GM19455 (cell line): ENCODE data around the gene CMTM3.
"Not testable (repeated sequence)": the region's sequence is repeated elsewhere in the genome, so short reads cannot be mapped to it uniquely, and the experiment has no call there.

Experiments
- ATAC-seq: cut with Tn5 transposase; IDR thresholded peaks from one replicate; pipeline ENCODE4 v1.9.1; 2021; ENCODE audit not compliant: unreplicated experiment

CMTM3 gene

GRCh38 chr16:66631558-66631957 lies 27.1 kb downstream of the CMTM3 start:
- not testable (repeated sequence) for ATAC-seq

DNA sequence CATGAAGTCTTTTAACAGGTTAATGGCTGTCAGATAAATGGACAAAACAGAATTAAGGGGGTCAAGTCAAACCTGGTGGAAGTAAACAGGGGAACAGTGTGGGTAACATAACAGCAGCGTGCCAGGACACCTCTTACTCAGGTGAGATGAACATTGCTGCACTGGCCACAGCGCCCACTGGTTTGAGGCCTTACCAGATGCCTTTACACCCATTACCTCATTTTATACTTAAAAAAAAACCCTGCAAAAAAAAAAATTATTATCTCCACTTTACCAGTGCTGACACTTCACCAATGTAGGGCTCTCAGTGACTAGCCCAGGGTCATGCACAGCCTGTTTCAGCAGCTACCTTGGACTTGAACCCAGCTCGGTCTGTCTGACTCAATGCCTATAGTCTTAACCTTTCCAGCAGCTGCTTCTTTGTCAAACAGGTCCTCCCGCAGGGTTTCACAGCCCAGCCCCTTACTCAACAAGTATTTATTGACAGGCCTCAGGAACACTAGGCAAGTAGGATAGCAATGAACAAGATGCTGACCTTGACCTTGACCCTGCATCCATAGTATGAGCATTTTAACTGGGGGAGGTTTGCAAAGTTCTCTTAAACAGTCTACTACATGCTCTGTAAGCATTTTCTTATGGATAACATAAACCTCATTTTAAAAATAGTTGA lies 30.2 kb downstream of the CMTM3 start:
- no peak for ATAC-seq

DNA sequence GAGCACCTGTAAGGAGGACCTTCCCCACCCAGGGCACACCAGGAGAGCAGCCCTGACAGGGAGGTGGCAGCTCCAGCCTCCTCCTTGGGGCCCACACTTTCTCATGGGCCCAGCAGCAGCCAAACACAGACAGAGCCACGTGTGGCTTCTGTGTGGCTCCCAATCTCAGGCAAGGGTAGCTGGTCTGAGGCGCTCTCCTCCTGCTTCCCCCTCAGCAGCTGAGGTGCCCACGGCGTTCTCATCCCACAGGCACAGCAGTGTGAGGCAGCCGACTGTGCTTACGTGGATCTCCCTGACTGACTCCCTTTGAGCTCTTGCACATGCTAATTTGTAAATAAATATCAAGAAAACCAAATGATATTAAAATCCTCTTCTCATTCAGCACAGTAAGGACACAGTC lies 30.9 kb downstream of the CMTM3 start:
- ATAC-seq = no peak

DNA sequence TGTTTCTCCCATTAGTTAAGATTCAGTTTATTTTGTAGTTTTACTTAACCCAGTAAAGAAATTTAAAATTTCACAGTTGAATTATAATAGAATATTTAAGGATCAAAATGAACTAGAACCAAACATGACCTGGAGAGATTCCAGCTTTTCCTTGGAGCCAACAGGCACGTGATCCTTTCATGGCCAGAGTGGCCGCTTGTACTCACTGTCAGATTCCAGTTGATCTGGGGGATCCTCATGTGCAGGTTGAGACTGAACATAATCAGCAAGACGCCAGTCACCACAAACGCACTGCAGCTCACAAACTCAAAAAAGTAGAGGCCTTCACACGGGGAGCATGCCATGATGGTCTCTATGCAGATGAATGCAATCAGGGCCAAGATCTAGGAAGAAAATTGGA lies 31.7 kb downstream of the CMTM3 start:
- ATAC-seq = no peak

DNA sequence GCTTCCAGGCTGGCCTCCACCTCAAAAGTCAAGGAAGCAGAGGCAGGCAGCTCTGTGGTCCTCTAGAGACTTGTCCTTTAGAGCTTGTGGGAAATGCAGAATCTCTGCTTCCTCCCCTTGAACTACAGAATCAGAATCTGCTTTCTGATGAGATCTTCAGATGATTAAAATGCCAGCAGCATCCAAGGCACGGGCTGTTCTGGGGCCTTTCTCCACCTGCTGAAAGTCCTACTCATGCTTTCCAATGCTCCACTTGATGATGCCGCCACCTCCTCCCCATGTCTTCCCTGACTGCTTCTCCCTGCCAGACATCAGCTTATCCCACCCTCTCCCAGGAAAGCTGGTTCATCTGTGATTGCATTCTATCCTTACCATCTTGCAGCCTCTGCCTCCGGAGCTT lies 33.3 kb downstream of the CMTM3 start:
- ATAC-seq = no peak

DNA sequence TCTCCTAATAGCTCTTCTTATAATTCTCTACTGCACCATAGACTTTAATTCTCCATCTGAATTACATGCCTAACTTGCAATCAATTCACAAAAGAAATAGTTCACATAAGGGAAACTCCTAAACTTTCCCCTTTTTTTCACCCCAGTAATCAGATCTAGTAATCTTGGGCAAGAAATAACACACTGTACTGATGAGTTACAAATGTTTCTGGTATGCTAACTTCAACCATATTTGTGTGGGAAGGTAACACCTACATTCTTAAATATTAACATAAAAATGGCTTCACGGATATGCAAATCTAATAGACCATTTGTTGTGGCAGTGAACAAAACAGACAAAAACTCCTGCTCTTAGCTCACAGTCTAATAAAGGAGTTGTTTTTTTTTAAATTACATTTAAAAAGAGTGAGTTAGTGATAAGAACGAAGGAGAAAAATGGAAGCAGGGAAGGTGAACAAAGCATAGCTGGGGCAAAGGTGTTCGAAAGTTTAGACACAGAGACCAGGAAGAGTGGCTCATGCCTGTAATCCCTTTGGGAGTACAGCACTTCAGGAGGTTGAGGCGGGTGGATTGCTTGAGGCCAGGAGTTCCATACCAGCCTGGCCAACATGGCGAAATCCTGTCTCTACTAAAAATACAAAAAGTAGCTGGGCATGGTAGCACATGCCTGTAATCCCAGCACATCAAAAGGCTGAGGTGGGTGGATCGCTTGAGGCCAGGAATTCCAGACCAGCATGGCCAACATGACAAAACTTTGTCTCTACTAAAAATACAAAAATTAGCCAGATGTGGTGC lies 34.8 kb downstream of the CMTM3 start:
- ATAC-seq = no peak

DNA sequence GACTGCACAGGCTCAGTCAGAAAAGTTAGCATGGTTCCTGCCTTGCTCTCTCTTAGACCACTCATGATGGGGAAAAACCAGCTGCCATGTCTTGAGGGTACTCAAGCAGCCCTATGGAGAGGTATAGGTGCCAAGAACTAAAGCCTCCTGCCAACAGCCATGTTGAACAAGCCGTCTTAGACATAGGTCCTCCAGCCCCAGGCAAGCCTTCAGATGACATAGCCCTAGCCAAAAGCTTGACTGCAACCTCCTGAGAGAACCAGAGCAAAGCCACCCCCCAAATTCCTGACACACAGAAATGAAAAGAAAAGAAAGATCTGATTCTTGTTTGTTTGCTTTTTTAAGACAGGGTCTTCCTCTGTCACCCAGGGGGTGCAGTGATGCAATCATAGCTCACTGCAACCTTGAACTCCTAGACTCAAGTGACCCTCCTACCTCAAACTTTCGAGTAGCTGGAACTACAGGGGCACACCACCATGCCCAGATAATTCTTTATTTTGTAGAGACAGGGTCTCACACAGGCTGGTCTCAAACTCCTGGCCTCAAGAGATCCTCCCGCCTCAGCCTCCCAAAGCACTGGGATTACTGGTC lies 36.3 kb downstream of the CMTM3 start:
- no peak for ATAC-seq

GRCh38 chr16:66641387-66641786 lies 36.9 kb downstream of the CMTM3 start:
- no peak for ATAC-seq

DNA sequence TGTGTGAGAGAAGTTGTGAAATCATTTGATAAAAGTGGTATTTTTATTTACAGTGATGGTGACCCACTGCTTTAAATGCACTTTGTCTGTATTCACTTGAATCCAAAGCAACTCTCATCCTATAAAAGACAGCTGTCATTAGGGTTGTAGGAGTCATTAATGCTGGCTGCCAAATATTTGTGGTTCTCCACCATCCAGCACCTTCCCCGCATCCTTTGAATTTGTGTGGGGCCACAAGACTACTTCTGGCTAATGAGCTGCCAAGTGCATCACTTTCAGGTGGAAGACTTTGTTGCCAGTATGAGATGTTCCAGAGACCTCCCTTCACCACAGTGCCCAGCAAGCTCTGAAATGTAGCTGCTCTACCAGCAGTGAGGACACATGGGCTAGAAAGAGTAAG lies 43.4 kb downstream of the CMTM3 start:
- no peak for ATAC-seq

DNA sequence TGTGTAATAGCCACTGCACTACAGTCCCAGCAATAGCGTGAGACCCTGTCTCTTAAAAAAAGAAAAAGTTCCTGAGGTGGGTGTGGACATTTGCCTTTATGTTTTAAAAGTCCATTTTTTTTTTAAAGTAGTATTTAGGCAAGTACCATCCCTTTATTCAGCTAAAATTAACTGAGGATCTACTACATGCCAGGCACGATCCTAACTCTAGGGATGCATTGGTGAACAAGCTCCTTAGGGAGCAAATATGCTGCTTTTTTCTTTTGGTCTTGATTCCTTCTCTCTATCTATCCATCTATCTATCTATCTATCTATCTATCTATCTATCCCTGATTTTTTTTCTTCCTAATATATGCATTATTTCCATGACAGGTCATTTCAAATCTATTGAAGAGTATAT lies 44.7 kb downstream of the CMTM3 start:
- ATAC-seq = no peak

DNA sequence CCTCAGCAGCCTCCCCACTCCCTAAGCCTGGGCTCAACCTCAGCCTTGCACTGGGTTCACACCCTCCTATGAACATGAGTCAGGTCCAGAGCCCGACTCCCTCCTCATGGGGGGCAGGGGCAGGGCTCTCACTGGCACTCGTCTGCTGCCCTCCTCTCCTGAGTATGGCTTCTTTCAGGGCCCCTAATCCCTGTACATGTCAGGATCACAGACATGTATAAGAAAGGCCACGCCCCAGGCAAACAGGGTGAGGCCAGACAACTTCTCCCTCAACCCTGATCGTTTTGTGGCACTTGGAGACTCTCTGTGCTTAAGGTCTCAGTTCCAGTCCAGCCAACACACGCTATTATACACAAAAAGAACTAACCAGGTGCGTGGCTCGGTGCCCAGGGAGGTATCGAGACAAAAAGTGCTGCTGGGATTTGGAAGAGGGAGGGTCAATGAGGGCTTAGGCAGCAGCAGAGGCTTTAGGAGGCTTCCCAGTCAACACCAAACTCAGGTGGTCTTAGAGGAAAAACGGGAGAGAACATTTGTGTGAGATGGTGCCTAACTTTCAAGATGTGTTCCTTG lies 45.2 kb downstream of the CMTM3 start:
- no peak for ATAC-seq

- ATAC-seq = peak; percentile 87
These were observed 46.4 kb downstream of the CMTM3 start for GRCh38 chr16:66650707-66651473.

- no peak for ATAC-seq
These were observed 46.9 kb downstream of the CMTM3 start for GRCh38 chr16:66651474-66651765.

DNA sequence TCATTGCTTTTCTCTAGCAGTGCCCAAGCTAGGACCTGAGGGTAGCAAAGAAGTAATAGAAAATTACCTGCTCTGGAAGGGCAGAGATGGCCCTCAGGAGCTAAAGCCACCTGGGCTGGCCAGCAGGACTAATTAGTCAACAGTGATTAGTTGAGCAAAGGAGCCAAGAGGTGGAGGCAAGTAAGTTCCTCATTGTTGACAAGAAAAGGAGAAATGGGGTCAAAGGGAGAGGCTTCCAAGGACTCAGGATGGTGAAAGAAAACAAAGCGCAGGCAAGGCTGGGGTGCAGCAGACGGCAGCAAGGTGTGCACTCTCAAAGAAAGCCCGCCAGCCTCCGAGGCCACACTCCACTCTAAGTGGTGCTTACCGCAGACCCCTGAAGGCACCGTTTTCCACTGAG lies 47.5 kb downstream of the CMTM3 start:
- ATAC-seq = no peak

DNA sequence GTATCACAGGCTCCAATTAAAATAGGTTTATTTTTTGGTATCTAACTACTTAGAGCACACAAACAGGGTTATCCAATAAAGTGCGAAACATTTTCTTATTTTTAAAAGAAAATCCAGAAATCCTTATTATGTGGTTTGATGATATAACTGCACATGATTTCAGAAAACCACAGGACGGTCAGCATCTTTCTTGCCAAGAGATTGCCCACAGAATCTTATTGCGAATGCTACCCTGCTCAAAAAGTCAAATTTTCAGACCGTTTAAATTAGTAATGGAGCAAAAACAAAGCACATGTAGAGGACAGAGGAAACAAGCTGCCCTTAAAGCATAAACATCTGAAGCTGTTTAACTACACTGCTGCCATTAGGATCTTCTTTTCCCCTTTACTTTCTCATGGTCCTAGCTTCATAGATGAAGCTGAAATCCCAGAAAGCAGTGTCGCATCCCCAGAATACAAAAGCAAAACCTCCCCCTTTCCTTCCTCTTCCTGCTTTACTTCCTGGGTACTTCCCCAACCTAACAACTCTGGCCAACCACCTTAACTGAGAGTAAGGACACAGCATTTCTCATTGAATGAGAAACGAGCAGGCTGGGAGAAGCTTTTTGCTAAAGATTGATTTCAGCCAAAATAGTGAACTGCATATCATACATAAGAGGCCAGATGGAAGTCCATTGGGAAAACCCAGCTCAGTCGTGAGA lies 48.3 kb downstream of the CMTM3 start:
- no peak for ATAC-seq

GRCh38 chr16:66653581-66654350 lies 49.3 kb downstream of the CMTM3 start:
- ATAC-seq = no peak

GRCh38 chr16:66656547-66656946 lies 52.0 kb downstream of the CMTM3 start:
- no peak for ATAC-seq

- ATAC-seq = no peak
These were observed 53.8 kb downstream of the CMTM3 start for GRCh38 chr16:66658143-66658859.

DNA sequence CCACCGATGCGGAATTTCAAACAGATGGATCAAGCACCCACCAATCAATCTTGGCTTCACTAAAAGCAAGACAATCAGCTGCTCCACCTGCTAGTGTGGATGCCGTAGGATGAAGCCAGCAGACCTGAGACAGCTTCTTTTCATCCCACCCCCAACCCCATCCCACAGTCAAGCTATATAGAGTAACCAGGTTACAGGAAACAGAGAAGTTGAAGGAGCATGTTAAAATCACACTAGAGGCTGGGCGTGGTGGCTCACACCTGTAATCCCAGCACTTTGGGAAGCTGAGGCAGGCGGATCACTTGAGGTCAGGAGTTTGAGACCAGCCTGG lies 54.3 kb downstream of the CMTM3 start:
- ATAC-seq = no peak
